ENCODE data around the gene P2RY2.

DNA sequence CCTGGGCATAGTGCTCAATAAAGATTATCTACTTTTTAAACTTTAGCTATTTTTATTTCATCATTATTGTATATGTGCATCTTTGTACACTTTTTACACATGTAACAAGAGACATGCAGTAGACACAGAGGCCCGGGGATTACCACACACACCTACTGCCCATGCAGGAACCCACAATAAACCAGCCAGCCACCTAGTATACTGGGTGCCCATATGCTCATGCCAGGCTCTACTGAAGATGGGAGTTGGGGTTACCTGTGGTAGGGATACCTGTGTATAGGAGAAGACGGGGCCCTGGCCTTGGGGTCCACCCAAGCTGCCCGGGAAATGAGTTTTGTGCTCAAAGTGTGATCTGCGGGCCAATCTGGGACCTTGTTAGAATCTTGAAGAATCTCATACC lies 31.2 kb upstream of the P2RY2 start:
- no peak for TF ChIP-seq SMC3 (conservative IDR thresholded peaks at IDR 0.05; ENCODE audit: poor library complexity)
- TF ChIP-seq, protein P1, sequence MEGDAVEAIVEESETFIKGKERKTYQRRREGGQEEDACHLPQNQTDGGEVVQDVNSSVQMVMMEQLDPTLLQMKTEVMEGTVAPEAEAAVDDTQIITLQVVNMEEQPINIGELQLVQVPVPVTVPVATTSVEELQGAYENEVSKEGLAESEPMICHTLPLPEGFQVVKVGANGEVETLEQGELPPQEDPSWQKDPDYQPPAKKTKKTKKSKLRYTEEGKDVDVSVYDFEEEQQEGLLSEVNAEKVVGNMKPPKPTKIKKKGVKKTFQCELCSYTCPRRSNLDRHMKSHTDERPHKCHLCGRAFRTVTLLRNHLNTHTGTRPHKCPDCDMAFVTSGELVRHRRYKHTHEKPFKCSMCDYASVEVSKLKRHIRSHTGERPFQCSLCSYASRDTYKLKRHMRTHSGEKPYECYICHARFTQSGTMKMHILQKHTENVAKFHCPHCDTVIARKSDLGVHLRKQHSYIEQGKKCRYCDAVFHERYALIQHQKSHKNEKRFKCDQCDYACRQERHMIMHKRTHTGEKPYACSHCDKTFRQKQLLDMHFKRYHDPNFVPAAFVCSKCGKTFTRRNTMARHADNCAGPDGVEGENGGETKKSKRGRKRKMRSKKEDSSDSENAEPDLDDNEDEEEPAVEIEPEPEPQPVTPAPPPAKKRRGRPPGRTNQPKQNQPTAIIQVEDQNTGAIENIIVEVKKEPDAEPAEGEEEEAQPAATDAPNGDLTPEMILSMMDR (IDR thresholded peaks at IDR 0.05; ENCODE audit: poor library complexity, severe bottlenecking): no peak
